GM12875 (cell line): ENCODE measurements around the gene EFR3B.
"Not testable (repeated sequence)": the region's sequence is repeated elsewhere in the genome, so short reads cannot be mapped to it uniquely, and the experiment has no call there.

Experiments
- H3K4me3 ChIP-seq: one replicate; pipeline ENCODE4 v1.5.1; 2011; ENCODE audit warnings: low read depth, low read length, control low read depth
- TF ChIP-seq, protein P1 (sequence below): IDR thresholded peaks from 2 replicates; pipeline ENCODE4 v1.5.1; 2011; ENCODE audit warnings: low read depth, mild to moderate bottlenecking, control low read depth, inconsistent platforms, low read length, moderate library complexity, borderline replicate concordance; ENCODE audit not compliant: insufficient read depth

EFR3B gene, protein sequence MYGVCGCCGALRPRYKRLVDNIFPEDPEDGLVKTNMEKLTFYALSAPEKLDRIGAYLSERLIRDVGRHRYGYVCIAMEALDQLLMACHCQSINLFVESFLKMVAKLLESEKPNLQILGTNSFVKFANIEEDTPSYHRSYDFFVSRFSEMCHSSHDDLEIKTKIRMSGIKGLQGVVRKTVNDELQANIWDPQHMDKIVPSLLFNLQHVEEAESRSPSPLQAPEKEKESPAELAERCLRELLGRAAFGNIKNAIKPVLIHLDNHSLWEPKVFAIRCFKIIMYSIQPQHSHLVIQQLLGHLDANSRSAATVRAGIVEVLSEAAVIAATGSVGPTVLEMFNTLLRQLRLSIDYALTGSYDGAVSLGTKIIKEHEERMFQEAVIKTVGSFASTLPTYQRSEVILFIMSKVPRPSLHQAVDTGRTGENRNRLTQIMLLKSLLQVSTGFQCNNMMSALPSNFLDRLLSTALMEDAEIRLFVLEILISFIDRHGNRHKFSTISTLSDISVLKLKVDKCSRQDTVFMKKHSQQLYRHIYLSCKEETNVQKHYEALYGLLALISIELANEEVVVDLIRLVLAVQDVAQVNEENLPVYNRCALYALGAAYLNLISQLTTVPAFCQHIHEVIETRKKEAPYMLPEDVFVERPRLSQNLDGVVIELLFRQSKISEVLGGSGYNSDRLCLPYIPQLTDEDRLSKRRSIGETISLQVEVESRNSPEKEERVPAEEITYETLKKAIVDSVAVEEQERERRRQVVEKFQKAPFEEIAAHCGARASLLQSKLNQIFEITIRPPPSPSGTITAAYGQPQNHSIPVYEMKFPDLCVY

DNA sequence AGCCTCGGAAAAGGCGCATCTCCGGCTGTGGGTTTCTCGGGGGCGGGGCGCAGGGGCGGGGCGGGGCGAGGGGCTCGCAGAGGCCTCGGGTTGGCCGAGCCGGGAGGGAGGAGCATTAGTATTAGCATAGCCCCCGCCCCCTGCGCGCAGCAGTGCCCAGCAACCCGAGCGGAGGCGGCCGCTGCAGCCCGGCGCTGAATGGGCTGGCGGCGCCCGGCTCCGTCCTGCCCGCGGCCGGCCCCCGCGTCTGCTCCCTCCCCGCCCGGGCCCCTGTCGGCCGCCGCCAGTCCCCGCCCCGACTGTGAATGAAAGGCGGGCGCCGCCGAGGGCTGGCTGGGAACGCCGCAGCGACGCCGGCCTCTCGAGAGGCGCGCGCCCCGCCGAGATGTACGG lies at the start of gene EFR3B:
Gene EFR3B, plus strand, starts transcription at position 149 of the 393 bp plus-strand sequence. Its CDS starts 237 bp downstream, at position 386.
- TF ChIP-seq, protein P1, sequence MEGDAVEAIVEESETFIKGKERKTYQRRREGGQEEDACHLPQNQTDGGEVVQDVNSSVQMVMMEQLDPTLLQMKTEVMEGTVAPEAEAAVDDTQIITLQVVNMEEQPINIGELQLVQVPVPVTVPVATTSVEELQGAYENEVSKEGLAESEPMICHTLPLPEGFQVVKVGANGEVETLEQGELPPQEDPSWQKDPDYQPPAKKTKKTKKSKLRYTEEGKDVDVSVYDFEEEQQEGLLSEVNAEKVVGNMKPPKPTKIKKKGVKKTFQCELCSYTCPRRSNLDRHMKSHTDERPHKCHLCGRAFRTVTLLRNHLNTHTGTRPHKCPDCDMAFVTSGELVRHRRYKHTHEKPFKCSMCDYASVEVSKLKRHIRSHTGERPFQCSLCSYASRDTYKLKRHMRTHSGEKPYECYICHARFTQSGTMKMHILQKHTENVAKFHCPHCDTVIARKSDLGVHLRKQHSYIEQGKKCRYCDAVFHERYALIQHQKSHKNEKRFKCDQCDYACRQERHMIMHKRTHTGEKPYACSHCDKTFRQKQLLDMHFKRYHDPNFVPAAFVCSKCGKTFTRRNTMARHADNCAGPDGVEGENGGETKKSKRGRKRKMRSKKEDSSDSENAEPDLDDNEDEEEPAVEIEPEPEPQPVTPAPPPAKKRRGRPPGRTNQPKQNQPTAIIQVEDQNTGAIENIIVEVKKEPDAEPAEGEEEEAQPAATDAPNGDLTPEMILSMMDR = no peak
- peak within 1 kb of the TSS; percentile 32 for H3K4me3 ChIP-seq

DNA sequence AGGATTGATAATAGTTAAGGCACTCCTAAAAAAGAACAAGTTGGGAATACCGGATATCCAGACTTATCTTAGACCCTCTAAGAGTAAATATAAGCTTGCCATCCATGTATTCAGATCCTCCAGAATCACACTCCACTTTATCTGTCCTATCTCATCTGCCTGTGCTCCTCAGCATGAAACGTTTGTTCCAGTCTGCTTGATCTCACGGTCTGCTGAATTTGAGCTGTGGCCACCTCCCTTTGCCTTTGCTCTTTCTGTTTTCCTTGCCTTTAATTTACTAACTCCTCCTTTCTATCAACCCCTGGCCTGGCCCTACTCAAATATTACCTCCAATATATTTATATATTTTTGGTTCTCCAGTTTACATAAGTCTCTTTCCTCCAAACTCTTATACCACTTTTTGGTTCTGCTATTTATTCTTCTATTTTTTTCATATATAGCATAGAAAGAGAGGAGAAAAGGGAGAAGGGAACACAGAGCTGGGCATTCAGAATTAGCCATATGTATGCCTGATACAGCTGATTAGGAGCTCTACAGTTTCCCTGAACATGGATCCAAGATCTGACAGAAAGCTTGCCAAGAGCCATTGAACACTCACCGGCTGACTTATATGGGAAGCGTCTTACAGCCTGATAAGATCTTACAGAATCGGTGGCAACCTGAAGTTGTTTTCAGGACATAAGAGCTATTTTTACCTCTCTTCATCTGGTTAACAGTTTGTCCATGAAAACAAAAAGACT lies 48.3 kb upstream of the EFR3B start:
- TF ChIP-seq, protein P1 = no peak
- no peak overlapping the region for H3K4me3 ChIP-seq

DNA sequence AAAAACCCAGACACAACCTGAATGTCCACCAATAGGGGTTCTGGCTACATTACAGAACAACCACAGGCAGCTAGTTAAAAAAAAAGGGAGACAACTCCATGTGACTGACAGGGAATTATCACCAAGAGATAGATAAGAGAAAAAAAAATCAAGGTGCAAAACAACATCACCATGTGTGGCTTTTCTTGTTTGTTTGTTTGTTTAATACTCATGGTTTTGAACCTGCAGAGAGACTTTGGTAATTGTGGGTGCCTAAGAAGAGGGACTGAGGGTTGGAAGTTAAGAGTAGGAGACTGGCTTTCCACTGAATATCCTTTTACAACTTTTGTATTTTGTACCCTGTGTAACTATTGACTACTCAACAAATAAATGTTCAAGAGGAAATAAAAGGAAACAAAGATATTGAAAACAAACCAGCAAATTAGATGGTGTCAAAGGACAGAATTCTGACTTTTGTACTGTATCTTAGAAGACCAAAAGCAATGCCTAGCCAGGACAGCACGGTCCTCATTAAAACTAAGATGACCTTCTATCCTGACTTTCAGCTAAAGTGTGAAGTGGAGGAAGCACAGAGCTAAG lies 47.6 kb upstream of the EFR3B start:
- H3K4me3 ChIP-seq = no peak overlapping the region
- TF ChIP-seq, protein P1 = no peak

DNA sequence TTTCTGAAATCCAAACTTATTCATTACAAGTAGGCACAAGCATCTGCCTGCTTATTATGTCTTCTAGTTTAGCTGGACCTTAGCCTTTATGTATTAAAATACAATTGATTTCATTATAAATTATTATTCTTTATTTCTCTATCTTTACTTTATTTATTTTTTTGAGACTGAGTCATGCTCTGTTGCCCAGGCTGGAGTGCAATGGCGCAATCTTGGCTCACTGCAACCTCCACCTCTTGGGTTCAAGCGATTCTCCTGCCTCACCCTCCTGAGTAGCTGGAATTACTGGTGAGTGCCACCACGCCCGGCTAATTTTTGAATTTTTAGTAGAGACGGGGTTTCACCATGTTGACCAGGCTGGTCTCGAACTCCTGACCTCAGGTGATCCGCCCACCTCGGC lies 42.8 kb upstream of the EFR3B start:
- not testable (repeated sequence) for H3K4me3 ChIP-seq

DNA sequence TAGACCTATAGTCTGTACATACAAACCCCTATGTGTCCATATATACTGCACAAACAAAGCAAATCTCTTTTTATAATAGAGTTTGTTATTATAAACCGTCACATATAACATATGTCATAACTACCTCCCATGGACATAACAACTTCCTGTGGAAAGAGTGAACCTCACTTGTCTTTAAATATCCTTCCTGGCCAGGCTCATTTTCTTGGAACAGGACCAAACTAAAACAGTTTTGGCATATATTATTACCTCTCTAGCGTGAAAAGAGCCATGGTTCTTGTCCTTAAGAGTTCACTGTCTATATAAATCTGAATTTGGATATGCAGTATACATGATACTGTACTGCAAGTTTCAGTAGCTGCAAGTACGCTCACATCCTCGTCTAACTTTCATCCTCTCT lies 41.8 kb upstream of the EFR3B start:
- H3K4me3 ChIP-seq = no peak overlapping the region
- TF ChIP-seq, protein P1 = no peak

DNA sequence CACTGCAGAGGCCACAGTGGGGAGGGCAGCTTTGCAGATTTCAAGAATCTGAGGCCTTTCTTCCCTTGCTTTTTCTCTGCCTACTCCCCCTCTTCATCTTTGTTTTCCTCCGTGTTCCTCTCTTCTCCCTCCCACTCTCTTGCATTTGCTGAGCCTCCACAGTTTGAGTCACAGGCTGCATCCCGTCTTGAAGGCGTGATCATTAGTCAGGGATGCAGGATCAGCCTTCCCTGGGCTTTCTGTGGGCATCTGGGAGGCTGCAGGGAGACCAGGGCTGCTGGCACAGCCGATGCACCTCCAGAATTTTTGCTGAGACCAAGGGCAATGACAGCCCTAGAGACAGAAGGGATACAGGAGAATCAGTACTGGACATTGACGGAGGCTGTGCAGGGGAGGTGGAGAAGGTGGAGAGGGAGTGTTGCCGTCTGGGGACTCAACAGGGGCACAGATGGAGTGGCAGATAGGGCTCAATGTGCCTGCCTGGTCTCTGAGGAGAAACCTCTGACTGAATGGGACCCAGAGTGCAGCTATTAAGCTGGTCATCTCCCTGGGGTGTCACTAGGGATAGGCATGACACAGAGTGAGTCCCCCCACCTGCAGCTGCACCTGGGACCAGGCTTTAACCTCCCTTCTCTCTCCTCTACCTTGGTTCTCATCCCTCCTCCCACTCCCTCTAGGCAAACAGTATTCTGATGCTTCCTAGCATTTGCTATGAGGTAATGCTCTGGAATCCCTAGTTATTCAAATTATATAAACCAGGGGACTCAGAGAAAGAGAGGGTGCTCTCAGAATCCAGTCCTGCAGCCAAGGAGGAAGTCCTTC lies 41.2 kb upstream of the EFR3B start:
- no peak overlapping the region for H3K4me3 ChIP-seq

More for the DNA sequence above, 41.2 kb upstream of the EFR3B start:
- TF ChIP-seq, protein P1 = no peak
